ENCODE data around the gene ALLC. TPM values are rescaled to one million over a fixed set of nuclear protein-coding genes. Genes with fewer than 3 reads are reported as not detected.

Gene ALLC
- total and polyA plus RNA-seq, 2 donors (not counting 1 experiment from before 2014, with no cell fraction given) = not detected

DNA sequence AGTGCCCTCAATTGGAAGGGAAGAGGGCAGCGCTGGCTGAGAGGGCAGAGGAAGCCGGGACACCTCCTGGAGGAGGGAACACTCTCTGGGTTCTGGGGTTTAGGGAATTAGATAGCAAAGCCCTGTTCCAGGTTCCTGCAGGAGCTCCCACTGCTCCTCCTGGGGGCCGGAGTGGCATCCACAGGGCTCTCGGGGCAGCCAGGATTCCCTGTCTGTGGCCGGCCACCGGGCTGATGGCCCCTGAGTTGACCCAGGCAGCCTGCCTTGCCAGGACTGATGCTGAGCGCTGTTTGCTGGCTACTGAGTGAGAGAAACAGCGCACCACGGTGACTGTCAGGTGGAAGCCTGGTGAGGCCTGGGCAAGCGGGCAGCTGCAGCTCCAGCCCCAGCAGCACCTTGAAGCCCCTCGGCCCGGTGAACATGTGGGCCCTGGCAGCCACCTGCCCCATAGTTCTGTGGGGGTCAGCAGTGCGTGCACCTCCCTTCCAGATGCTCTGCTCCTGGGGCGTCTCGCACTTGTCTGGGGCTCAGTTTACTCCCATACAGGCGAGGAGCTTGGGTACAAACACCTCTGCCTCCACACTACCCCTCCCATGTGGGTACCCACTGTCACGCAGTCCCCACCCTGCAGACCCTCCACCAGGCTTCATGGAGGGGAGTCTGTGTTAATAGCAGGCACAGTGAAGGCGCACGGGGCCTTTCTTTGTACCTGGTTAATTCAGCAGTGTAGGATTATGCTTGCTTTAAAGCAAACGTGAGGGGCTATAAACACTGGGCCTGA is 7.7 kb upstream of the ALLC start:
- no peaks in the 10 kb centered on the region for H4K20me1 ChIP-seq (ENCODE audit: control insufficient read depth, insufficient read depth, low read length, poor library complexity, severe bottlenecking)
- H3K4me1 Mint-ChIP-seq = peaks cover 14% of the 10 kb centered on the region
- H3K4me1 ChIP-seq (ENCODE audit: control insufficient read depth in 2 of 2, insufficient read depth in 2 of 2, low read length in 2 of 2) = peaks cover 14 to 15% of the 10 kb centered on the region in 2 donors
- peaks cover 0 to 16% (median 1%) of the 10 kb centered on the region in 4 experiments for H3K27me3 ChIP-seq (replicated peaks in 1 of 4; ENCODE audit: control extremely low read depth in 1 of 4, control insufficient read depth in 3 of 4, insufficient read depth in 4 of 4, low read length in 3 of 4)
- TF ChIP-seq EZH2 (IDR thresholded peaks at IDR 0.05; ENCODE audit: borderline replicate concordance, insufficient read depth, low read depth, low read length, poor library complexity, severe bottlenecking) = no peak
- TF ChIP-seq, protein P1, sequence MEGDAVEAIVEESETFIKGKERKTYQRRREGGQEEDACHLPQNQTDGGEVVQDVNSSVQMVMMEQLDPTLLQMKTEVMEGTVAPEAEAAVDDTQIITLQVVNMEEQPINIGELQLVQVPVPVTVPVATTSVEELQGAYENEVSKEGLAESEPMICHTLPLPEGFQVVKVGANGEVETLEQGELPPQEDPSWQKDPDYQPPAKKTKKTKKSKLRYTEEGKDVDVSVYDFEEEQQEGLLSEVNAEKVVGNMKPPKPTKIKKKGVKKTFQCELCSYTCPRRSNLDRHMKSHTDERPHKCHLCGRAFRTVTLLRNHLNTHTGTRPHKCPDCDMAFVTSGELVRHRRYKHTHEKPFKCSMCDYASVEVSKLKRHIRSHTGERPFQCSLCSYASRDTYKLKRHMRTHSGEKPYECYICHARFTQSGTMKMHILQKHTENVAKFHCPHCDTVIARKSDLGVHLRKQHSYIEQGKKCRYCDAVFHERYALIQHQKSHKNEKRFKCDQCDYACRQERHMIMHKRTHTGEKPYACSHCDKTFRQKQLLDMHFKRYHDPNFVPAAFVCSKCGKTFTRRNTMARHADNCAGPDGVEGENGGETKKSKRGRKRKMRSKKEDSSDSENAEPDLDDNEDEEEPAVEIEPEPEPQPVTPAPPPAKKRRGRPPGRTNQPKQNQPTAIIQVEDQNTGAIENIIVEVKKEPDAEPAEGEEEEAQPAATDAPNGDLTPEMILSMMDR (IDR thresholded peaks at IDR 0.05) = no peak
- no peak overlapping the region for H3K9ac ChIP-seq (ENCODE audit: low read length)
- CTCF ChIA-PET = interaction anchor here (0.7 to 6.8 kb wide), 3 partner anchors 225 to 1833 kb away, joined by 3 to 91 read pairs (median 3); no protein-coding TSS in a partner anchor
- H3K4me3 Mint-ChIP-seq = peak overlapping the region; percentile 93
- H3K27me3 Mint-ChIP-seq = no peaks in the 10 kb centered on the region
- no peaks in the 10 kb centered on the region for H3K9me3 ChIP-seq (ENCODE audit: control extremely low read depth in 1 of 3, control insufficient read depth in 2 of 3, insufficient read depth in 1 of 3, low read length in 2 of 3)
- no peak for ATAC-seq (ENCODE audit: low read depth)
- H3K27ac Mint-ChIP-seq = no peak overlapping the region
- no peak overlapping the region for H3K27ac ChIP-seq (ENCODE audit: low read length in 2 of 2)
- H3K9me3 Mint-ChIP-seq (ENCODE audit: insufficient read depth) = no peaks in the 10 kb centered on the region
- H2AFZ ChIP-seq (ENCODE audit: insufficient read depth, low read depth, low read length, poor library complexity, severe bottlenecking) = no peak overlapping the region
- no peak overlapping the region for H3K4me3 ChIP-seq (ENCODE audit: control extremely low read depth in 1 of 5, extremely low read depth in 1 of 5, insufficient read depth in 1 of 5, low read depth in 2 of 5, low read length in 4 of 5)
- no peak for DNase-seq
- intact Hi-C loops (cut with micrococcal nuclease) = loop anchor here (10.0 kb wide), 1 partner anchor 1766 kb away; no protein-coding TSS in a partner anchor
- H3K79me2 ChIP-seq (ENCODE audit: control insufficient read depth, insufficient read depth, low read length) = no peaks in the 10 kb centered on the region
- POLR2A ChIA-PET = no interaction called here
- peak overlapping the region; percentile 83 for H3K4me2 ChIP-seq (replicated peaks; ENCODE audit: low read depth, low read length, poor library complexity, severe bottlenecking)
- H3K36me3 ChIP-seq (replicated peaks in 1 of 2; ENCODE audit: control extremely low read depth in 1 of 2, control insufficient read depth in 1 of 2, extremely low read depth in 1 of 2, insufficient read depth in 2 of 2, low read length in 1 of 2) = no peaks in the 10 kb centered on the region
- WGBS (ENCODE audit: insufficient coverage) = 82% methylated on average over 16 of the region's 20 CpGs
